Measurements from ENCODE around the gene DKKL1. TPM values are rescaled to one million over a fixed set of nuclear protein-coding genes. Genes with fewer than 3 reads are reported as not detected.

Gene DKKL1
- polyA plus RNA-seq, 1 donor = 0.91 TPM

- WGBS (ENCODE audit: insufficient coverage, low lambda C conversion rate) = no CpG with 5 or more reads among the region's 12 CpGs
- Histone ChIP-seq H3K9me3 (ENCODE audit: control insufficient read depth, low read depth, low read length) (no peaks in the 10 kb centered on the region), H3K4me3 (ENCODE audit: low read length) (no peak overlapping the region), H3K27me3 (ENCODE audit: control insufficient read depth, insufficient read depth, low read length) (no peaks in the 10 kb centered on the region), H3K4me1 (ENCODE audit: control insufficient read depth, insufficient read depth, low read length) (no peaks in the 10 kb centered on the region), H3K36me3 (ENCODE audit: control insufficient read depth, insufficient read depth, low read length) (peaks cover 19% of the 10 kb centered on the region), H3K27ac (ENCODE audit: low read length) (no peak overlapping the region)
- DNase-seq = no peak
Observed at GRCh38 chr19:49348305-49349189, 15.1 kb upstream of the DKKL1 start.

DNA sequence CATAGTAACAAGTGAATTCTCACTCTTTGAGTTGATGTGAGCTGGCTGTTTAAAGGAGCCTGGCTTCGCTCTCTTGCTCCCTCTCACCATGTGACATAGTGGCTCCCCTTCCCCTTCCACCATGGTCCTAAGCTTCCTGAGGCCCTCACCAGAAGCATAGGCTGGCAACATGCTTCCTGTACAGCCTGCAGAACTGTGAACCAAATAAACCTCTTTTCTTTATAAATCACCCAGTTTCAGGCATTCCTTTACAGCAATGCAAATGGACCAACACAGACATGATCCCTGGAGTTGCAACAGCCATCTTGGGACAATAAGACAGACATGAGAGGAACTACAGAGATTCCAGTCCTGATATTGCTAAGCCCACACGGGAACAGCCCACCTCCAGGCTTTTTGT lies 14.1 kb upstream of the DKKL1 start:
- Histone ChIP-seq H3K4me1 (ENCODE audit: control insufficient read depth, insufficient read depth, low read length) (no peaks in the 10 kb centered on the region), H3K27me3 (ENCODE audit: control insufficient read depth, insufficient read depth, low read length) (no peaks in the 10 kb centered on the region), H3K27ac (ENCODE audit: low read length) (no peak overlapping the region), H3K4me3 (ENCODE audit: low read length) (no peak overlapping the region), H3K9me3 (ENCODE audit: control insufficient read depth, low read depth, low read length) (no peaks in the 10 kb centered on the region), H3K36me3 (ENCODE audit: control insufficient read depth, insufficient read depth, low read length) (peaks cover 19% of the 10 kb centered on the region)
- no CpG with 5 or more reads among the region's 2 CpGs for WGBS (ENCODE audit: insufficient coverage, low lambda C conversion rate)
- no peak for DNase-seq

DNA sequence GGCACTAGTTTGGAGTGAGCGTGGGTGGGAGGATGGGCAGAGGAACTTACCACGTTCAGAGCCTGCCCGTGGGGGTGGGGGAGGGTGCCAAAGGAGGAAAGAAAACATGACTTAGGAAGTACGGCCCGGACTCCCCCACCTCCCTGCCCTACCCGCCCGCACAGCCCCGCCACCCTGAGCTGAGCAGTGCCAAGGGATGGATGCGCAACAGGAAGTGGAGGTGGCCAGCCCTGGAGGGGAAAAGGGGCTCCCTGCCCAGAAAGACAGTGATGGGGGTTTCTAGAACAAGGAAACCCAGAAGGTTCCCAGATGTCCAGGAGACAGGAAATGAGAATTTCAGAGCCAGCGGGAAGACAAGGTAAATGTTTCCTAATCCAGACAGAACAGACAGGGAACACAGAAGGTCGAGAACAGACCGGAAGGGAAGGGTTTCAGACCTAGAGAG lies 7.7 kb upstream of the DKKL1 start:
- Histone ChIP-seq H3K4me3 (ENCODE audit: low read length) (no peak overlapping the region), H3K9me3 (ENCODE audit: control insufficient read depth, low read depth, low read length) (no peaks in the 10 kb centered on the region), H3K27me3 (ENCODE audit: control insufficient read depth, insufficient read depth, low read length) (peaks cover 7% of the 10 kb centered on the region), H3K36me3 (ENCODE audit: control insufficient read depth, insufficient read depth, low read length) (peaks cover 11% of the 10 kb centered on the region), H3K4me1 (ENCODE audit: control insufficient read depth, insufficient read depth, low read length) (no peaks in the 10 kb centered on the region), H3K27ac (ENCODE audit: low read length) (no peak overlapping the region)
- DNase-seq = no peak
- 48% methylated on average over 3 of the region's 12 CpGs for WGBS (ENCODE audit: insufficient coverage, low lambda C conversion rate)

DNA sequence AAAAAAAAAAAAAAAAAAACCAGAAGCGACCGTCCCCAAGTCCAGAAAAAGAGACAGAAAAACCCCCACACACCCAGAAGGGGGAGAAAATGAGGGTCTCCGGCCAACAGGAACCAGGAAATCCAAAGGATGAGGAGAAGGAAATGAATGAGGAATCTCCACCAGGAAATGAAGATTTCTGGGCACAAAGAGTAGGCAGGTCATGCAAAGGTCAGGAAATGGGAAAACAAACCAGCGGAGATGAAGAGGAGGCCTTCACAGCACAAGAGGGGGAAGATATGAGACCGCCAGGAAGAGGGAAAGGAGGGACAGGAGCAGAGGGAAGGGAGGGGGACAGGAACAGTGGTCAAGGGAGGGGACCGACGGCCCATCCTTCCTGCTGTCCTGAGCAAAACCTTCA lies 7.3 kb upstream of the DKKL1 start:
- DNase-seq = no peak
- 0% methylated on average over 1 of the region's 7 CpGs for WGBS (ENCODE audit: insufficient coverage, low lambda C conversion rate)
- H3K36me3 ChIP-seq (ENCODE audit: control insufficient read depth, insufficient read depth, low read length) = peaks cover 8% of the 10 kb centered on the region
- H3K27me3 ChIP-seq (ENCODE audit: control insufficient read depth, insufficient read depth, low read length) = peaks cover 11% of the 10 kb centered on the region
- H3K4me3 ChIP-seq (ENCODE audit: low read length) = no peak overlapping the region
- no peaks in the 10 kb centered on the region for H3K4me1 ChIP-seq (ENCODE audit: control insufficient read depth, insufficient read depth, low read length)
- H3K9me3 ChIP-seq (ENCODE audit: control insufficient read depth, low read depth, low read length) = peaks cover under 1% of the 10 kb centered on the region
- H3K27ac ChIP-seq (ENCODE audit: low read length) = no peak overlapping the region

DNA sequence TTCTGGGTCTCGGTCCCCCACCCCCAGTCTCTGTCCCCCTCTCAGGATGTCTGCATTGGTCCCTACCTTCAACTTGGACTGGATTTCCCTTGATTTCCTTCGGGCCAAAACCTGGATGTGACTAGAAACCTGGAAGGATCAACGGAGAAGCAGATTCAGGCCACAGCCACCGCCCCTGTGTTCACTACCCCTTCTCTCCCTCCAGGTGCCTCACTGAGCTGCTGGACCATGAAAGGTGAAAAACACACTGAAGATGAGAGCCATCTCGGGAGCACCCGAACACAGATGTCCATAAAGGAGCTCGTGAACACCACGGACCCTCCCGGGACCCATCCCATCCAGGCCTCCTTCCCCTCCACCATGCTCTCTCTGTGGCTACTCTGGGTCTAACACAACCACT lies 6.5 kb upstream of the DKKL1 start:
- Histone ChIP-seq H3K36me3 (ENCODE audit: control insufficient read depth, insufficient read depth, low read length) (peaks cover 7% of the 10 kb centered on the region), H3K4me3 (ENCODE audit: low read length) (no peak overlapping the region), H3K27me3 (ENCODE audit: control insufficient read depth, insufficient read depth, low read length) (peaks cover 19% of the 10 kb centered on the region), H3K4me1 (ENCODE audit: control insufficient read depth, insufficient read depth, low read length) (no peaks in the 10 kb centered on the region), H3K27ac (ENCODE audit: low read length) (no peak overlapping the region), H3K9me3 (ENCODE audit: control insufficient read depth, low read depth, low read length) (peaks cover 2% of the 10 kb centered on the region)
- no CpG with 5 or more reads among the region's 9 CpGs for WGBS (ENCODE audit: insufficient coverage, low lambda C conversion rate)
- DNase-seq = no peak

DNA sequence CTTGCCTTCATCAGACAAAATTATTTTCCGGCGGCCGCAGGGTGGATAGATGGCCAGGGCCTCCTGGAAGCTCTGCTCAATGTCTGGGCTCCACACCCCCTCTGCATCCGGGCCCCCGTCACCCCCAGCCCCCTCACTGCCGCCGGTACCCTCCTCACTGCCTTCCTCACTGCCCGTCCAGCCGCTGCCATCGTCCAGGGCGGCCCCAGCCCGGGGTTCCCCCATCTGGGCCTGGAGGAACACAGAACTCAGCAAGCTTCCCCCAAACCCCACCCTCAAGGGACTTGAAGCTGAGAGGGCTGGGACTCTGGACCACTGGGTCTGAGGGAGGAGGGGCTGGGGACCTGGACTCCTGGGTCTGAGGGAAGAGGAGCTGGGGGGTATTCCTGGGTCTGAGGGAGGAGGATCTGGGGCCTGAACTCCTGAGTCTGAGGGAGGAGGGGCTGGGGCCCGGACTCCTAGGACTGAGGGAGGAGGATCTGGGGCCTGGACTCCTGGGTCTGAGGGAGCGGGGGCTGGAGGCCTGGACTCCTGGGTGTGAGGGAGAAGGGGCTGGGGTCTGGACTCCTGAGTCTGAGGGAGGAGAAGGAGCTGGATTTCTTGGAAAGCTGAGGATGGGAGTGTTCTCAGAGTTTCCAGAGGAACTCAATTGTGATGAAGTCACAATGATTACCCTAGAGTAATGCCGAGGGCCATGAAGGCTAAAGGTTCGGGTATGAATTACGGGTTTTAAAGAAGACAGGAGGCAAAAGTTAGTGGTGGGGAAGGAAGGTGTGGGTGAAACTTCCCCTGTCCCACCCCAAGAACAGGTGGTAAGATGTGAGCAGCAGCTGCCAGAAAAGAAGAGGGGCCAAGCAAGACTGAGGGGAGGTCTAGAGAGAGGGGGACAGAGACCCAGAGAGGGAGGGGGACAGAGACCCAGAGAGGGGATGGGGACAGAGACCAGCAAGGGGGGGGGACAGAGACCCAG lies 3.5 kb upstream of the DKKL1 start:
- WGBS (ENCODE audit: insufficient coverage, low lambda C conversion rate) = 60% methylated on average over 3 of the region's 17 CpGs
- peaks cover 5% of the 10 kb centered on the region for H3K4me1 ChIP-seq (ENCODE audit: control insufficient read depth, insufficient read depth, low read length)
- no peak for DNase-seq
- H3K27me3 ChIP-seq (ENCODE audit: control insufficient read depth, insufficient read depth, low read length) = peaks cover 48% of the 10 kb centered on the region
- peaks cover 7% of the 10 kb centered on the region for H3K9me3 ChIP-seq (ENCODE audit: control insufficient read depth, low read depth, low read length)
- H3K36me3 ChIP-seq (ENCODE audit: control insufficient read depth, insufficient read depth, low read length) = peaks cover 5% of the 10 kb centered on the region
- H3K27ac ChIP-seq (ENCODE audit: low read length) = no peak overlapping the region
- no peak overlapping the region for H3K4me3 ChIP-seq (ENCODE audit: low read length)

- peak overlapping the region; percentile 81 for H3K4me3 ChIP-seq (ENCODE audit: low read length)
- H3K27me3 ChIP-seq (ENCODE audit: control insufficient read depth, insufficient read depth, low read length) = peaks cover 54% of the 10 kb centered on the region
- peaks cover 5% of the 10 kb centered on the region for H3K4me1 ChIP-seq (ENCODE audit: control insufficient read depth, insufficient read depth, low read length)
- peaks cover 7% of the 10 kb centered on the region for H3K9me3 ChIP-seq (ENCODE audit: control insufficient read depth, low read depth, low read length)
- DNase-seq = peak; percentile 64
- no CpG with 5 or more reads among the region's 27 CpGs for WGBS (ENCODE audit: insufficient coverage, low lambda C conversion rate)
- H3K36me3 ChIP-seq (ENCODE audit: control insufficient read depth, insufficient read depth, low read length) = peaks cover 5% of the 10 kb centered on the region
- peak overlapping the region; percentile 90 for H3K27ac ChIP-seq (ENCODE audit: low read length)
Observed at GRCh38 chr19:49361438-49362047, 2.1 kb upstream of the DKKL1 start.

DNA sequence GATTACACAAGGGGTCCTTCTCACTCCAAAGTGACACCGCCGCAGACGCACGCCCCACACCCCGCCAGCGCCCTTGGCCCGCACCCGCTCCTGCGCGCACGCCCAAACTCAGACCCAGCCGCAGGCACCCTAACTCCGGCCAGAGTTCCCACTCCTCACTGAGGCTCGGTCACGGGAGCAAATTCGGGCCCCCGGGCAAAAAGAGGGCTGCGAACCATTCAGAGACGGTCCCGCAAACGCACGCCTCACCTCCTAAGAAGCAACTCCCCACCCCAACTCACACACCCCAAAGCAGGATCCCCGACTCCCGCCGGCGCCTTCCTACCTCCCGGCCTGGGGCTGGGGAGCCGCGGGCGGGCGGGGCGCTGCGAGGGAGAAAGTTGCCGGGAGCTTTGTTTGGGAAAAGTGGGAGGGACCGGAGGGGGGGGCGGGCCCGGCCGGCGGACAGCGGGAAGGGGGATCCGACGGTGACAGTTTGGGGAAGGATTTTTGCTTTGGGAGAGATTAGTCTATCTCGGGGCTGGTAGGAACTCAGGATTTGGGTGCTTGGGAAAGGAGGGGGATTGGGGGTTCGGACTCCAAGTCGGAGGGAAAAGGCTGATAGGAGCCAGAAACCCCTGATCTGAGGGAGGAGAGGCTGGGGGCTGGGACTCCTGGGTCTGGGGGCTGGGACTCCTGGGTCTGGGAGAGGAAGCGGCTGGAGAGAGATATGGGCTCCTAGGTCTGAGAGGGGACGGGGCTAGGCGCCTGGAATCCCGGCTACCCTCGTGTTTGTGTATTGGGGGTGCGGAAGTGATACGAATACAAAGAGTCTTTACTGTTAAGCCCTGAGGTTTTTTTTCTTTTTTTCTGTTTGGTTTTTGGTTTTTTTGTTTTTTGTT lies 1.4 kb upstream of the DKKL1 start, which contains the start of gene TEAD2:
Gene TEAD2, minus strand, starts transcription at position 369 of the 881 bp plus-strand sequence. CDS start 2,341 bp downstream, outside the sequence.
- Histone ChIP-seq H3K27ac (ENCODE audit: low read length) (peak within 1 kb of the TSS; percentile 90), H3K9me3 (ENCODE audit: control insufficient read depth, low read depth, low read length) (peaks cover 7% of the 10 kb centered on the region), H3K36me3 (ENCODE audit: control insufficient read depth, insufficient read depth, low read length) (peaks cover under 1% of the 10 kb centered on the region), H3K4me1 (ENCODE audit: control insufficient read depth, insufficient read depth, low read length) (peaks cover 5% of the 10 kb centered on the region), H3K4me3 (ENCODE audit: low read length) (peak within 1 kb of the TSS; percentile 81), H3K27me3 (ENCODE audit: control insufficient read depth, insufficient read depth, low read length) (peaks cover 54% of the 10 kb centered on the region)
- WGBS (ENCODE audit: insufficient coverage, low lambda C conversion rate) = no CpG with 5 or more reads among the region's 52 CpGs
- peak in 1 of 2 donors; percentile 47 for DNase-seq

- H3K27me3 ChIP-seq (ENCODE audit: control insufficient read depth, insufficient read depth, low read length) = peaks cover 54% of the 10 kb centered on the region
- WGBS (ENCODE audit: insufficient coverage, low lambda C conversion rate) = no CpG with 5 or more reads among the region's 14 CpGs
- peak in 1 of 2 donors; percentile 30 for DNase-seq
- H3K9me3 ChIP-seq (ENCODE audit: control insufficient read depth, low read depth, low read length) = peaks cover 7% of the 10 kb centered on the region
- peaks cover 5% of the 10 kb centered on the region for H3K4me1 ChIP-seq (ENCODE audit: control insufficient read depth, insufficient read depth, low read length)
- peak overlapping the region; percentile 90 for H3K27ac ChIP-seq (ENCODE audit: low read length)
- H3K36me3 ChIP-seq (ENCODE audit: control insufficient read depth, insufficient read depth, low read length) = no peaks in the 10 kb centered on the region
- H3K4me3 ChIP-seq (ENCODE audit: low read length) = peak overlapping the region; percentile 81
Observed at GRCh38 chr19:49362929-49363267, 779 bp upstream of the DKKL1 start.
